A172 (cell line): ENCODE results near the gene STRN4. TPM values are rescaled to one million over a fixed set of nuclear protein-coding genes. Genes with fewer than 3 reads are reported as not detected.

Experiments
- DNase-seq: peaks from one replicate; pipeline ENCODE4 v3.0.0-alpha.2; 2015; ENCODE audit warnings: low spot score
- total RNA-seq: library from RNA; depleted of rRNA; stranded (reverse); fragments of >200 nt; shearing (Covaris generic); gene quantifications from 2 replicates; pipeline ENCODE4 v1.2.3, GENCODE V29; 2014

STRN4 gene
- total RNA-seq, 1 experiment from 2014 or later = 47.9 TPM

DNA sequence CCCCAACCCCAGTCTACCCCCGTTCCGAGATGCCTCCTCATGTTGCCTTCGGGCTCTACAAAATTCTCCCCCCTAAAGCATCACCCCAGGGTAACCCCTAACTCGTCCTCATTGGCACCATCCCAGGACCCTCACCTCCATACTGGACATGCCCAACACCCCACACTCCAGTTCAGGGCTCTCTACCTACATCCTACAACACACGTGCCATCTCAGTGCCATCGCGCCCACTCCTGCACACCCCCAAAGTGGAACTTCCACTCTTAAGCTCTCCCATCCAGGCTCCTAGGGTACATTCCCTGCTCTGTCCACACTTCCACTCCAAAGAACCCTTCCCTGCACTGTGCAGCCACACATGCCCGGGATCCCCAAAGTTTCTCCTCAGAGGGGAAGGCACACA lies 1.2 kb downstream of the STRN4 start:
- DNase-seq = no peak

DNA sequence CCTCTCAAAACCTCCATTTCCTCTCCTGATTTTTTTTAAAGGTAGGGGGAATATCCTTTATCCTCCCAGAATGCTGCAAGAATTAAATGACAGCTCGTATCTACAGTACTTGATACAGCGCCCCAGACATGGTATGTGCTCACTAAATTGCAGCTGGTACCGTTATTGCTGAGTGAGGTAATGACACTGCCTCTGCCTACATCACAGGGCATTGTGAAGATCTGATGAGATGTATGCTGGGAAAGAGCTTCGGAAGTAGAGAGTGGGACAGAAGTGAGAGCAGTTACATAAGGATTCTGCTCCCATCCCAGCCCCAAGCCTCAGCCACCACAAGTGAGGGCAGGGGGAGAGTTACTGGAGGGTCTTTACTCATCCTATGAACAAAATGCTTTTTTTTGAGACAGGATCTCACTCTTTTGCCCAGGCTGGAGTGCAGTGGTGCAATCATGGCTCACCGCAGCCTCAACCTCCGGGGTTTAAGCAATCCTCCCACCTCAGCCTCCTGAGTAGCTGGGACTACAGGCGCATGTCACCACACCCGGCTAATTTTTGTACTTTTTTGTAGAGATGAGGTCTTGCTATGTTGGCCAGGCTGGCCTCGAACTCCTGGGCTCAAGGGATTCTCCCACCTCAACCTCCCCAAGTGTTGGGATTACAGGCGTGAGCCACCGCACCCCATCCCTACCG lies 2.1 kb downstream of the STRN4 start:
- no peak for DNase-seq

DNA sequence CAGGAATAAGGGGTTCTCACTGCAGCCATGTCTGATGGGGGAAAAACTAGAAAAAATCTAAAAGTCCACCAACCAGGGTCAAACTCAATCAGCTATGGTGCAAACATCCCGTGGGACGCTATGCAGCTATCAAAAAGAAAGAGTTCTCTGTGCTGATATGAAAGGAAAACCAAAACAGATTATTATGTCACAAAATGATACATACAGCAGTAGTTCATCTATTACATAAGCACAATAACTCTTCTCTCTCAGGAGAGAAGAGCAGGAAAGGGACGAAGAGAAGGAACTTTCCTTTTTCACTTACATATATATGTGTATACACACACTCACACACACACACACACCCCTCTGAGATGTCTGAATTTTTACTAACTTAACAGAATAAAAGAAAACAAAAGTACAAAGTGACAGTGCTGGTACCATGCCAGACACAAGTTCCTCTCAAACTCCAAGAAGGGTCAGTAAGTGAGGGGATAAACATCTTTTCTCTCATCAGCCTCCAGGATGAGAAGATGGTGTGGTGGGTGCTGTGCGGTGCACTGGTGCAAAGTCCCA lies 3.2 kb downstream of the STRN4 start:
- no peak for DNase-seq

DNA sequence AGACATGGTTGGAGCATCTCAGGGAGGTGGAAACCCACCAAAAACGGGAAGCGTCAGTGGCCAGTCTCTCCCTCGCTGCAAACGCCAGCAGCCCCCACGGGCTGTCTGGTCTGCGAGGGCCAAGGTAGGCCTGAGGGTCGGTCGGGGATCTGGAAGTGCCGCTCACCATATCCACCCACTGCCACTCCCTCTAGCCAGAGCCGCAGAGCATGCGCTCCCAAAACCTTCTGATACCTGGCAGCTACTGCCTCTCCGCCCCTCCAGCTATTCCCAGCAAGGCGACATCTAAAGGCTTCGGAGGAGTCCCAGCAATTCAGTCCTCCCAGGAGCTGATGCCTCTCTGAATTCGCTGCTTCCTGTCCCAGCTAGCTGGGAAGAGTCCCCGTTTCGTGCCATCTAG lies 4.8 kb downstream of the STRN4 start:
- DNase-seq = no peak

DNA sequence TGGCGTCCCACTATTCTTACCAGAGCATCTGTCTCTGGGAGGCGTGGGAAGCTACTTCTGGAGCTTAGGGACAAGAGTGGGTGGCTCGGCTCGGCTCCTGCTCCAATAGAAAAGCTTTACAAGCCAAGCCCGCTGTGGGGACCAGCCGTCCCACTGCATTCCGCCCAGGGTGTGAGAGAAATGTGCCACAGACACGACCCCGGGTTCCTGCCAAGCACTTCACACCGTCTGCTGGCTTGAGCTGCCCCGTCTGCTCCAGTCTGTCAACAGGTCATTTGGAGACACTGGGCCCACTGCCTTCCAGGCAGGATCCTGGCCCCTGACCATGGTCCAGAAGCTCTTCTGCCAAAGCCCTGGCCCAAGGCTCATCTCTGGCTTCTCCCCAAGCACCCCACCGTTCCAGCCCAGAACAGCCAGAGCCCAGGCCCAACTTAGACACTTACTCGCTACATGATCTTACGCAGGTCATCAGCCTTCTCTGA lies 6.9 kb downstream of the STRN4 start:
- no peak for DNase-seq

DNA sequence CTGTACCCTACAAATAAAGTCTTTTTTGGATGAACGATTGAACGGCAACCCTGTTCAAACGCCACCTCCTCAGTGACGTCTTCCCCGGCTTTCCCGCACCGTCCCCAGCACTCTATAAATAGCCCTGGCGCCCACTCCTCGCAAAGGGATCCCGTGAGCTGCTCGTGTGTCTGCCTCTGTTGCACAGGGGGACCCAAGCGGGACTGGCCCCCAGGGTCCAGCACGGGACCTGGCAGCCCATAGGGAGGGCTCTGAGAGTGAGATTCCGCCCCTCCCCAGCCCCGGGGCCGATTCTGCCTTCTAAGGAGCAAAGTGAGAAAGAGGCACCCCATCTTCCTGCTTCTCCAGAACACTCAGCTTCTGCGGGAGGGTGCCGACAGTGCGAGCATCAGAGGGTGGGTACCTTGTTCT lies 8.5 kb downstream of the STRN4 start:
- no peak for DNase-seq

DNA sequence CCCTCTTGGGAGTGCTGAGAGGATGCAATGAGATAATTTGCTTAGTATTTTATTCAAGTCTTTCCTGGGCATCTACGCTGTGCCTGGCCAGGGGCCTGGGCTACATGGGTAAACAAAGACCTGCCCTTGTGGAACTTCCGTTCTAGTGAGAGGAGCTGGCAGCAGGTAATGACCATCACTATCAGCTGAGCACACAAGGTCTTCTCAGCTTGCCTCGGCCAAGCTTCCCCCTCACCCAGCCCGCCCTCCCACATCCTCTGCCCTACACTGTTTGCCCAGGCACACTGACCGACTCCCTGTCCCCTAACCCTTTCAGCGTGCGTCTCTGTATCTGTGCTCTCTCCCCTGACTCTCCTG lies 9.0 kb downstream of the STRN4 start:
- DNase-seq = no peak

DNA sequence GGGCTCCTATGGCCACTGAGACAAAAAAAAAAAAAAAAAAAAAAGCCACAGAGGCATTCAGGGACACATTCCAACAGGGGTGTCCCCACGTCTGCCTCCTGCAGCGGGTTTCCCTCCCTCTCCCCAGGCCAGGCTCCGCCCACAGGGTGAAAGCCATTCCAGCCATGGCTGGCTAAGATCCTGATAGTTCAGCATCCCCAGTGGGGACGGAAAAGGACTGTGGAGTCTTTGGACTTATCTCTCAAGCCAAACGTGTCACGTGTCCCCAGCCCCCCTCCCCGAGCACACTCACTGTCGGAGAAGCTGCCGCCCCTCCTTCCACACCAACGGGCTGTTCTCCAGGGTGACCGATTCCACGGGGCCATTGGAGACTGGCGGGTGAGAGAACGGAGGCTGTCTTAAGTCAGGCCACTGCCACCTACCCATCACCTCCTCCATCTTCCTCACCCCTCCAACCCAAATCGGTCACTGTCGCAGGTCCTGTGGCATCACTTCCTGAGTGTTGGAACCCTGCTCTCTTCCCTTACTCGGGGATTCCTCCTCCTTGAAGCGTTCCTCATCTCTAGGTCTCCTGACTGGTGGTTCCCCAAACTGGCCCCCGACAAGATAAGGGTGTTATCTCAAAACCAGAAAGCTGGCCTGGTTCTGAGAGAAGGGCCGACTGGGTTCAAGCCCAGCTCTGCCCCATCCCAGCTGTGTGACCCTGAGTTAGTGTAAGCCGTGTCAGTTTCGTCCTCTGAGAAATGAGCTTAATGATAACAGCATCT lies 9.5 kb downstream of the STRN4 start:
- DNase-seq = no peak

DNA sequence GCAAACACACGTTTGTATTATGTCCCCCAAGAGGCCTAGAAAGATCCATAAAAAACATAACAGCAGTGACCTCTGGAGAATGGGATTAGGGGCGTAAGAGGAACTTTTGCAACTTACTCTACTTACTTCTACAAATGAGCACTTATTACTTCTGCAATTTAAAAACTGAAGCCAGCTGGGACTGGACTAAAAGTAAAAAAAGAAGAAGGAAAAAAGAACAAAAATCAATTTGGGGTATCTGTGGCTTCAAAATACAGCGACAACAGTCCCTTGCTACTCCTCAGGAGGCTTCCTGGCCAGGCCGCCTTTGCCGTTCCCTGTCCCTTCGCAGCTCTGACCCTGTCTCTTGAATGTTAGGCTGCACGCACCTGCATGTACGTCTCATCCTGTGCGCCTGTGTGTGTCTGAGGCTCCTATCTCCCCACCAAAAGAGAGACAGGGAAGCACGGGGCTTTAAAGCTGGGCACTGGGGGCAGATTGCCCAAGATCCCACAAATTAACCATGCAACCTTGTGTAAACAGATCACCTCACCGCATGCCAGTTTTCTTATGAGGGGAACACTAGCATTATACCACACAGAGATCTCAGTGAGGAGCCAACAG lies 12.5 kb downstream of the STRN4 start:
- DNase-seq = no peak

DNA sequence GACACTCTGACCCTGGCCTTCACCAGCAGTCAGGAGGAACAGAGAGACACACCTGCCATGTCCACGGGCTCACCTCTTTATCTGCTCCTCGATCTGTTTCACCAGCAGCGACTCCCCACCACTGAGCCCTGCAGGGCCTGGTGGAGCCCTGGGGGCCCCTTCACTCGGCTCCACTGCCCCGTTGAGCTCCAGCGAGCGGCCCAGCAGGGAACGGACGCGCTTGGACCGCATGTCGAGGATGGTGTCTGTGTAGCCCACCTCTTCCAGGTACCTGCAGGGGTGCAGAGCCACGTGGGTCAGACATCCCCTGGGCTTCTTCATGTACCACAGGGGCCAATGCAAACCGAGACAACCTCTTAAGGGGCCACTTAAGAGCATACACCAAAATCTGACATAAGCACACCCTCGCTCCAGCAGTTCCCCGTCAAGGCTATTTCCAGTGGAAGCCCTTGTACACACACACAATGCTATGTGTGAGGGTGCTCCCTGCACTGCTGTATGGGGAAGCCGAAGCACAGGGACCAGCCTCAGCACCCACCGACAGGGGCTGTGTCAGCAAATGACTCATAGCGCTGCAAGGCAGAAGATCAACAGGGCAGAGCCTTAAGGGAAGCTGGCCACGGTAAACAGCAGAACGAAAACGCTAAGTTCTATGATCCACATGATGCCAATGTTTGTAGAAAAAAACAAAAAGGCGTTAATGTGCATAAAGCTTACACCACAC lies 13.1 kb downstream of the STRN4 start:
- peak; percentile 49 for DNase-seq

DNA sequence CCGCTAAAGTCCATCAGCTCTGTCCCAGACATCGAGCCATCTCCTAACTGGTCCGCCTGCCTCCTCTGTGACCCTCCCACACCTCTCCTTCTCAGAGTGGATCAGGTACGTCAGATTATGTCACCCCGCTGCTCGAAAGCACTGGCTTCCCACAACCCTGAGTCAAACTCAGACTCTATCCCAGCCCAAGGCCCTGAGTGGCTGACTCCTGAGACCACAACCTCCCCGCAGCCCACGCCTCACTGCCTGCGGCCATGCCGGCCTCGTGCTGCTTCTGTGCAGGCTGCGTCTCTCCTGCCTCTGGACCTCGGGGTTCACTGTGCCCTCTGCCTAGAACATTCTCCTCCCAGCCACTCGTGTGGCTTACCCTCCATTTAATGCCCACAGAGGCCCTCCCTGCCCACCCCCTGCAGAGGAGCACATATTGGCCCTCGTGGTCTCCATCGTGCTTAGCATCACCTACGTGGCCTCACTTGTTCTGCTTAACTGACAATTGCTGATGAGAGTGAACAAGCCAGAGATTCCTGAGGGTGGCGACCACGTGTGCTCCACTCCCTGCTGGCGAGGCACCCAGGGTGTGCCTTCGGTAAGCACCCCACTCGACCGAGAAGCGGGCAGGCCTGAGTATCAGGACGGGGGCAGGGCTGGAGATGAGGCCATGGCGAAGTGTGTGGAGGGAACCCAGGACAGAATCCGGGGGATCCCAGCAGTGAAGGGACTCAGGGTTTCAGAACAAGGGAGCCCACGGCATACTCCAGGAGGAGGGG lies 13.9 kb downstream of the STRN4 start:
- DNase-seq = no peak

DNA sequence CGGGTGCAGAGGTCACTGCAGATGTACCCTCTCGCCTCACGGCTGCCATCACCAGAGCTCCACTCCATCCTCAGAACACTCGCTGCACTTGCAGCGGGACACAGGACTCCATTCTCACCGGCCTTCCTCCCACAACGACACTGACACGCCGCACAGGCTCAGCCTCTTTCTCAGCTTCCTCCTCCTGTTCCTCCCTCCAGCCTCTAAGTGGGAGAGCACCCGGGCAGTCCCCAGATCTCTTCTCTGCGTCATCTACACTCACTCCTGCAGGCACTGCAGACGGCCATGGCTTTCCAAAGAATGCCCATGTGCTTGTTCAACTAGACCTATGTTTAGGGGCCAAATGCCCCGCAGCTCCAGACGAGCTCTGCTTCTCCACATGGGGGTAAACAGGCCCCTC lies 14.7 kb downstream of the STRN4 start:
- DNase-seq = no peak

DNA sequence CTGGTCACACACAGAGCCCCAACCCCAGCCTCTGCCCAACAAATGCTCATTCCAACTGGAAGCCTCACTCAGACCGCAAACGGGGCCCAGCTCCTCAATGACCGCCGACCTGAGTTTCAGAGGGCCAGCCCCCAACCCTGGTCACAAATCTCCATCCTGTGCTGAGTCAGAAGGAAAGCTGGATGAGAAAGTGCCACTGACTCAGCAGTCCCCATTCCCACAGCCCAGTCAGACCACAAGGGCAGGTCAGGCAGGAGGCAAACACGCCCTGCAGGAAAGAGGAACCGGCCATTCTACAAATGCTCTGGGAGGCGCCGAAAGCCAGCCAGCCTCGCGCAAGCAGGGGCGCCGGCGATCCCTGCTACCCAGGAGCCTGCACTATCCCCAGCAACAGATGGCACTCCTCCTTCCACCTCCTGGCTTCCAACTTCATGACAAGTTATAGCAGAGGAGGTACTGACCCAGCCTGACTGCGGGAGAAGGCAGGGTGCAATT lies 15.2 kb downstream of the STRN4 start:
- peak; percentile 90 for DNase-seq

DNA sequence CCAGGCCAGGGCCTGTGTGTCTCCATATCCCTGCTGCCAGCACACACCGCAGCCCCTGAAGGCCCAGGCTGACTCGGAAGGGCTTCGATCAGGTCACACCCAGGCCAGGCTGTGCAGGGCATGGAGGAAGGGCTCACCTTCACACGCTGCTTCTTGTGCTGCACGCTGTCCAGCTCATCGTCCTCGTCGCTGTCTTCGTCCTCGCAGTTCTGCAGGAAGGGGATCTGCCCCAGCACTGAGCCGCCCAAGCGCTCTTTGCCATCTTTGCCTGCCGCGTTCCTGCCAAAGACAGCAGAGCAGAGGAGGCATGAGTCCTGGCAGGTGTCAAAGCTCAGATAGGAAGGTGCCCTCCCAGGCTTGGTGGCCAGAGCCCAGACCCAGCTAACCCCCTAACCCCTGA lies 15.7 kb downstream of the STRN4 start:
- DNase-seq = no peak

DNA sequence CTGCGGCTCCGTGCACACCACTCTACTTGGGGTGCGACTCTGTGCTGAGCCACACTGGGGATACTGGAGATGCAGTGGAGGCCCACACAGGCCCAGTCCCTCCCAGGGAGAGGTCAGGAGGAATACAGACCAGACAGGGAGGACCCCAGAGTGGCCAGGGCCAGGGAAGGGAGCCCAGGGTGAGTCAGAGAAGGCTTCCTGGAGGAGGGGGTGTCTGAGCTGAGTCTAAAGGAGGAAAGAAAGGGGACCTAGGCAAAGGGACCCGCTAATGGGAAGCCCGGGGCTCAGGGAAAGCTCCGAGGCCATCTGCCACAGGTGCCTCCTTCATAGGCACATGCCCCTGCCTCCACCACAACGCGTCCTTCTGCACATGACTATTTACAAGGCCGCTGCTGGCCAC lies 16.1 kb downstream of the STRN4 start:
- no peak for DNase-seq

DNA sequence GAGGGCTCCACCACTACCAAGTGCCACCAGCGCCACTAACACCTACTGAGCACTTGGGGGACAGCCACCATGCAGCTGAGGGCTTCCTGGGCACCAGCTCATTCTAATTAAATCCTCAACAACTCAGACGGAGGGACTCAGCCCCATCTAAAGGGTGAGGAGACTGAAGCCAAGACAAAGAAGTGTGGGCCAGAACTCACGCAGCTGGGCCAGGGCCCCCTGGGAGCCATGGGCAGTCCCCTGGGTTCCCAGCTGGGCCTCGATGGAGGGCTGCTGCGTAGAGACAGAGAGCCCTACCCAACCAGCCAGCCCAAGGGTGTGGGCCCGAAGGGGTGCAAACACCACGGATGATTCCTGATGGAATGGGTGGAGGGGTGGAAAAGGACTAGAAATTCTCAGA lies 16.6 kb downstream of the STRN4 start:
- DNase-seq = no peak

DNA sequence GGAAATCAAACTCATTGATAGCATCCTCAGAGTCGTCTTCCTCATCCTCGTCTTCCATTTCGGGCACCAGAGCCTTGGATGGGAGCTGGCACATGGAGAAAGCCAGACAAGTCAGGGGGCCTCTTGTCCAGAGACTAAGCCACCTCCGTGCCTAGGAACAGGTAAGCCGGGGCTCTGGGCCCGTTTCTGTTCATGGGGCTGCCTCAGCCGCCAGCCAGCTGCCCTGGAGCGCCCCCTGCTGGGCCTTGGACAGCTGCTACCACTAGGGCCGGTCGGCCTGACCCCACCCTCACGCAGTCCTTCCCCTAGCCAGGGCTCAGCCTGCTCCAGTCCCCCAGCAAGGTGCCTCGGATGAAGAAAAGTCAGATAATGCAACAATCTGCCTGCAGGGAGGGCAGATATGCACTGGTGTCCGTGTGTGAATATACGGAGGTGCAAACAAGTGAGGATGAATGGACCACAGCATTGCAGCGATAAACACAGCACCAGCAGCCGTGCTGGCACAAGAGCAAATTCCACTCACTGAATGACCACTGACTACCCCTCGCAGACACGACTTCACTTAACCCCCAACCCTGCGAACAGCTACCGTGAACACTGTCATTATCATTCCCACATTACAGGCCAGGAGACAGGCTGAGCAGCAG lies 17.4 kb downstream of the STRN4 start:
- DNase-seq = no peak

DNA sequence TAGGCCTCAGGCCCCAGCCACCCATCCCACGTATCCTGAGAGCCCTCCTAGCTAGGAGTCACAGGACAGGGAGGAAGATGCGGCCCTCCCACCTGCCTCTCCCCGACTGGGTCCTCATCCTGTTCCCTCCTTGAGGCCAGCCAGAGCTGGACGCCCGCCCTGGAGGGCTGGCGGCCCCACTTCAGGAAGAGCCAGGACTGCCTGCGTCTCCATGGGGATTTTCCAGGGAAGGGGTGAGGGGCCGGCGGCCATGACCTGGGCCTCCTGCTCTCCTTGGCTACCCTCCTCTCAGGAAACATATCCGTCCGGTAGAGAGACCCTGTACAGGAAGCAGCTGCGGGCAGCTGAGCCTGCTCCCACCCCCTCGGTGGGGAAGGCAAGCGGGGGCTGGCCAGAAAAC lies 18.0 kb downstream of the STRN4 start:
- DNase-seq = no peak

DNA sequence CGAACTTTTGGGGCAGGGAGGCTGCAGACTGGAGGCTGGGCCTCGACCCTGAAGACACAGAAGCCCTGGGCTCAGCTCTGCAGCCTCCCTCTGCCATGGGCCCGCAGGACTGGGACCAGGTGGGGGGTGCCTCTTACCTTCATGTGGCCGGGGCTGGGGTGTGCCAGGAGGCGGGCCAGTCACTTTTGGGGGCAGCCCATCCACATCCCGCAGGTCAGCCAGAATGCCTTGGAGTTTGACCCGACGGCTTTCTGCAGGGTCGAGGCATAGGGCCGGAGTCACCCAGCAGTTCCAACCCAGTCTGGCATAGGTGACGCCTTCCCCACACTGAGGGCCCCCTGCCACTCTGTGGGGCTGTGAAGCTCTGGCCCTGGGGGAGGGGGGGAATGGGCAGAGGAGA lies 18.5 kb downstream of the STRN4 start:
- no peak for DNase-seq

DNA sequence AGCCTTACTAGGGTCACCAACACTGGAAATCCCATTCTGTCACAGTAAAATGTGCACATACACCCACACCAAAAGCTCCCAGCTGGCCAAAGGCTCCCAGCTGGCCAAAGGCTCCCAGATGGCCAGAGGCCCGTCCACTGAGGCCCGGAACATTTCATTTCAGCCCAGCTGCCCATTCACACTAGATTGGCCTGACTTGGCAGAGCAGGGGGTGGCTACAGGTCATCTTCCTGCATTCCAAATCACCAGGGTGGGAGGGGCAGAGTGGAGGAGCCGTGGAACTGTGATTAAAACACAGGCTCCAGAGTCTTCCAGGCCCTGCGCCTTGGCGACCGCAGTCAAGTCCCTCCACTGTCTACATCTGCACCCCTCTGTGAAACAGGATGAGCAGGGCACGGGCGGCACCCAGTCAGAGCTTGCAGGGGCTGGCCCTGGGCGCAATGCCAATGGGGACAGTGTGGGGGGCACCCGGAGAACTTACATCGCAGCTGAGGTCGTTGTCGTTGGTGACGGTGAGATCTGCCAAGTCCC lies 19.2 kb downstream of the STRN4 start:
- DNase-seq = no peak
